ENCODE data around the gene LRWD1. TPM values are rescaled to one million over a fixed set of nuclear protein-coding genes. Genes with fewer than 3 reads are reported as not detected.
"Not testable (repeated sequence)": the region's sequence is repeated elsewhere in the genome, so short reads cannot be mapped to it uniquely, and the experiment has no call there.

The LRWD1 gene
- total RNA-seq, 1 donor from 2014 or later = 19.5 TPM

DNA sequence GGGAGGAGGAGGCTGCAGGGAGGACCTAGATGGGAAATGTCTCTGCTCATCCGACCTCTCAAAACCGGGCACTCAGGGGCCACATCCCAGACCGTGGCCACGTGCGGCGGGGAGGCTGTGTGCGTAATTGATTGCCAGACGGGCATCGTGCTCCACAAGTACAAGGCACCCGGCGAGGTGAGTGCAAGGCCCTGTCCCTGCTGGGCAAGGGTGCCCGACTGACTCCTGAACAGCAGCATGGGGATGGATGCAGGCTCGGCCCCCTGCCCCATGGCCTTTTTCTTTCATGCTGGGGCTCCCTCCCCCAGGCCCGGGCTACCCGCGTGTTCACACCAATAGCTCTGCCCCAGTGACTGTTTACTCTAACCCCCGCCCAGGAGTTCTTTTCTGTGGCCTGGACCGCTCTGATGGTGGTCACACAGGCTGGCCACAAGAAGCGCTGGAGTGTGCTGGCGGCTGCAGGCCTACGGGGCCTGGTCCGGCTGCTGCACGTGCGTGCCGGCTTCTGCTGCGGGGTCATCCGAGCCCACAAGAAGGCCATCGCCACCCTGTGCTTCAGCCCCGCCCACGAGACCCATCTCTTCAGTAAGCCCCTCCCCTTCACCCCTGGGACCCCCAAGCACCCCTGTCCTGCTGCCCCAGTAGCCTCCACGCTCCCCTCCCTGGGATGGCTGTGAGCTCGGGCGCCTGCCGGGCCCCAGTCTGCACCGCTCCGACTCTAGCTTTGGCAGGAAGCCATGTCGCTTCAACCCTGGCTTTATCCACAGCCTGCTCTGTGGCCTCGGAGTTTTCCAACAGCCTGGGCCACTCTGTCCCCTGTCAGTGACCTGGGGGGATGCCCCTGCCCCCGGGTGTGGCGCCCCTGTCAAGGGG, 3.9 kb downstream of the LRWD1 start:
- DNase-seq (ENCODE audit: low read depth in 2 of 2) = no peak

DNA sequence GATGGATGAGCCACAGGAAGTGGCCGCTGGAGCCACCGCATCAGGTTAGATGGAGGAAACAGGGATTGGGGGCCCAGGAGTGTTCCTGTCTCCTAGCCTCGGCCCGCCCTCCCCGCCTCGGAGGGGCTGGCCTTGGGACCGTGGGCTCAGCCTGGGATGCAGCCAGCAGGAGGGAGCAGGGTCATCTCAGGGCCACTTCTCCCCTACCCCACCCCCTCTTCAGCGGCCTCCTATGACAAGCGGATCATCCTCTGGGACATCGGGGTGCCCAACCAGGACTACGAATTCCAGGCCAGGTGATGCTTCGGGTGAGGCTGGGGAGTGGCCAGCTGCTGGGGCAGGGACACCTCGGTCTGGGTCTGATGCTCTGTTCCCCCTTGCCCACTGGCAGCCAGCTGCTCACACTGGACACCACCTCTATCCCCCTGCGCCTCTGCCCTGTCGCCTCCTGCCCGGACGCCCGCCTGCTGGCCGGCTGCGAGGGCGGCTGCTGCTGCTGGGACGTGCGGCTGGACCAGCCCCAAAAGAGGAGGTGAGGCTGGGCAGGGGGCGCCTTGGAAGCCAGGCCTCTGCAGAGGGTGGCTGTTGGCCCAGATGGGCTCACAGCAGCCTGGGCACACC, 4.7 kb downstream of the LRWD1 start:
- no peak for DNase-seq (ENCODE audit: low read depth in 2 of 2)

- no peak for DNase-seq (ENCODE audit: low read depth in 2 of 2)
These were observed 5.4 kb downstream of the LRWD1 start for GRCh38 chr7:102469972-102470825.

DNA sequence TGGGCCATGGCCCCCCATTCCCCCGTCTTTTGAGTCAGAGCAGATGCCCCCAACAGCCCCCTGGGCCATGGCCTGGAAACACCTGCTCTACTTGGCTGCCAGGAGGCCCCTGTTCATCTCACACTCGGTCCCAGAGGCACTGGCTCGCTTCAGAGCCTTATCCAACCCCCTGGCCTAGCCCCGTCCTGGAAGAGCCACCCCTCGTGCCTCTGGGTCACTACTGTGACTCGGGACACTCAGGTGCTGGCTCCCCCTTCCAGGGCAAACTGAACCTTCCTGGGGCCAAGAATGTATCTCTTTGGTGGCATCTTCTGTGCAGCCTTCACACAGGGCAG, 7.0 kb downstream of the LRWD1 start:
- DNase-seq (ENCODE audit: low read depth in 2 of 2) = no peak

DNA sequence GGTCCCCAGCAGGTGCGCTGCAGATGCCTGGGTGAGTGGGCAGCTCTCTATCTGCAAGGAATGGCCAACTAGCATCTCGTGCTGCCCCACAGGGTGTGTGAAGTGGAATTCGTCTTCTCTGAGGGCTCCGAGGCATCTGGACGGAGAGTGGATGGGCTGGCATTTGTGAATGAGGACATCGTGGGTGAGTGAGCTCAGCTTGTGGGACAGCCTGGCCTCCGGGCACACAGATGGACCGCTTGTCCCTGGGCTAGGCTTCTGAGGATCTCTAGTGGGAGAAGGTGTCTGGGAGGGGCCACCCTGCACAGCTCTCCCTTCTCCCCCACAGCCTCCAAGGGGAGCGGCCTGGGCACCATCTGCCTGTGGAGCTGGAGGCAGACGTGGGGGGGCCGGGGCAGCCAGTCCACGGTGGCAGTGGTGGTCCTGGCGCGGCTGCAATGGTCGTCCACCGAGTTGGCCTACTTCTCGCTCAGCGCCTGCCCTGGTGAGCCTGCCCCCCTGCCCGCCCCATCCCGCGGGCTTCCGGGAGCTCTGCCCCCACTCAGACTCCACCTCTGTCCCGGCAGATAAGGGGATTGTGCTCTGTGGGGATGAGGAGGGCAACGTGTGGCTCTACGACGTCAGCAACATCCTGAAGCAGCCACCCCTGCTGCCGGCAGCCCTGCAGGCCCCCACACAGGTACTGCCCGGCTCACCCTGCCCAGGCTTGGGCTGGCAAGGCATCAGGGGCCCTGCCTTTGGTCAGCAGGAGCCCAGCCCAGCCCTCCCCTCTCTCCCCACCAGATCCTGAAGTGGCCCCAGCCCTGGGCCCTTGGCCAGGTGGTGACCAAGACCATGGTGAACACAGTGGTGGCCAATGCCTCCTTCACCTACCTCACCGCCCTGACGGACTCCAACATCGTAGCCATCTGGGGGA, 7.6 kb downstream of the LRWD1 start:
- DNase-seq (ENCODE audit: low read depth in 2 of 2) = no peak

DNA sequence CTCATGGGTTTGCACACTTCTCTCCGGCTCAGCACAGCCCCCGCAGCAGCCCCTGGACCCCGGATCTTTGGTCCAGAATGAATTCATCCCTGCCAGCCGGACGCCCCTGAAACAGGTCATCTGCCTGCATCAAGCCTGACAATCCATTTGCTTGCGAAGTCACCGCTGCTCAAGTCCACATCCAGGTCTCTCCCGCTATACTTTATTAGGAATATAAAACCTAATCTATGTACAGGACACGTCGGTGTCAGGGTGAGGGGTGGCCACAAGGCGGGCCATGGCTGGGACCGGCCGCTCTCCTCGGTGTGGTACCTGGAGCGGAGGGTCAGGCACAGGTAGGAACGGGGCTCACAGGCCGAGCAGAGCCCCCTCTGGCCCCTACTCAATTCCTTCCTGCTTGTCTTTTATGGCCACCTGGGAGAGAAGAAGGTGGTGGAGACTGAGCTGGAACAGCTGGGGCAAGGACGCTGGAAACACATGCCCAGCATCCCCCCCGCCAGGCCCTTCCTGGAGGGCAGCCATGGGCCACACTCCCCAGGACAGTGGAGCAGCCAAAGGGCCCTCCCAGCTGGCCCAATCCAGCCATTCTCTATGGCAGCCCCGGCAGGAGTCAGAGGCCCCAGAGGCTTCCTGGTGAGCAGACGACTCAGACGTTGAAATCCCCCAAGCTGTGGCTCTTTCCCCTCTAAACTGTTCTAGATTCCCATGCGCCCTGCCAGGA, 8.6 kb downstream of the LRWD1 start:
- DNase-seq (ENCODE audit: low read depth in 2 of 2) = no peak

GRCh38 chr7:102474116-102474515, 9.3 kb downstream of the LRWD1 start:
- DNase-seq (ENCODE audit: low read depth in 2 of 2) = not testable (repeated sequence)

- not testable (repeated sequence) for DNase-seq (ENCODE audit: low read depth in 2 of 2)
These were observed 10.1 kb downstream of the LRWD1 start for GRCh38 chr7:102474736-102475435.

DNA sequence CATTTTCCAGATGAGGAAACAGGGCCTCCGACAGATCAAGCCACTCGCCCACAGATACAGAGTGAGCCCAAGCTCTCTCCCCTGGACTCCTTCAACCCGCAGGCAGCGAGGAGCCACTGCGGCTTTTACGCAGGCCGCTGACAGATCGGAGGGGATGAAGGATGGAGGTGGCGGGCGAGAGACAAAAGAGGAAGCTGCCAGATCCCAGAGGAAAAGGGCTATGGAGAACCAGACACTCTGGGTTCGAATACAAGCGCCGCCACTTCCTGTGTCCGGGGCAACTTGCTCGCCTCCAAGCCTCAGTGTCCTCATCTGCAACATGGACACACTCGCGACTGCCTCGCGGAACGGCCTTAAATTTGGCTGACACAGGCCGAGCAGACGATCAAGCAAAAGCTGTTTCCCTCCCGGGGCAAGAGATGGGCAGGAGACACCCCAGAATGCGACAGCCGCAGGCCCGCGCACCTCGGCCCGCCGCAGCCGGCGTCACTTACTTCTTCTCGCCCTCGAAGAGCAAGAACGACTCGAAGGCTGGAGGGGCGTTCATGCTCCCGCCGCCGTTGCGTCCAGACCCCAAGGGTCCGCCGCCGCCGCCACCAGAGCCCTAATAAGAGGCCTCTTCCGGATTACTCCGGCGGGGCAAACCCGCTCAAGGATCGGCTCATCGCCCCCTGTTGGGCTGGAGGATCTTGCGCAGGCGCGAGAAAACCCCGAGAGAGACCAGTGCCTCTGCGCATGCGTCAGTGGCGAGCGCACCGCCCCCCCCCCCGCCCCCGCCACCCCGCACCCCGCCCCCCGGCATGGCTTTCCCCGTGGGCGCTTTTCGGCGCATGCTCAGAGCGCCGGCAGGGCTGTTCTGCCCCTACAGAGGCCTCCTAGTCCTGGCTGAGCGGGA, 13.8 kb downstream of the LRWD1 start, which contains the start of gene POLR2J:
POLR2J (minus strand) TSS at position 609 of the 895 bp plus-strand sequence; CDS start at position 547, 62 bp downstream.
- peak; percentile 41 to 88 for DNase-seq (ENCODE audit: low read depth in 2 of 2)

DNA sequence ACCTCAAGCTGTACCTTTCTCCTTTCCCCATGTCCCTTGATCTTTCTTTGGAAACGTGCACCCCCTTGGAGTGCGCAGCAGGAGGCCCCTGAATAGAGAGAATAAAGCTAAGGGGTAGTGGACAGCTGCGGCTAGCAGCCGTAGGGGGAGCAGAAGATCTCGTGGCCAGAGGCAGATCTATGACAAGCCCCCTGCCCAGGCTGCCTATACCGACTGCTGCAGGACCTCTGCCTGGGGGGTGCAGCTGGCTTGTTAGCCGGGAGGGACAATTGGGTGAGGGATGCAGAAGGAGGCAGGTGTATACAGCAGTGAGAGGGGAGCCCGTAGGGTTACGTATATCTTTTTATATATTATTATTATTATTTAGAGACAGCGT, 14.4 kb downstream of the LRWD1 start:
- DNase-seq (ENCODE audit: low read depth in 2 of 2) = not testable (repeated sequence)

DNA sequence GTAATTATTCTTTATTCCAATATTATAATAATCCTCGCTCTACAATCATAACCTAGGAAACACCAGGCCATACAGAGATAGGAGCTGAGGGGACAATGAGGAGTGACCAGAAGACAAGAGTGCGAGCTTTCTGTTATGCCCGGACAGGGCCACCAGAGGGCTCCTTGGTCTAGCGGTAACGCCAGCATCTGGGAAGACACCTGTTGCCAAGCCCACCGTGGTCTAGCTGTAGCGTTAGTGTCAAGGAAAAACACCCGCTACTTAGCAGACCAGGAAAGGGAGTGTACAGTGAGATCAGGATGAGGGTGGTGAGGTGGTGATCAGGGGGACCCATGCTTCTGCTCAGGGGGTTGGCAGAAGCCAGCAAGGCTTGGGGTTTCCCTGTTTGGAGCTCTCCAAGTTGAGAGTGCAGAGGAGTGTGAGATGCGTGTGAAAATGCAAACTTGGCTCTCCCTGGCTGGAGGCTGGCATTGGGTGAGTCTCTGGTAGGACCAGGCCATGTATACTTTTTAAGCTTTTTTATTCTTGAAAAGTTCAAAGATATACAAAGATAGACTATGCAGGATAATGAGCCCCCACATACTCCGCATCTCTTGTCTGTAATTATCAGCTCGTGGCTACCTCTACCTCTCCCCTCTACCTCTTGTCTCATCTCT, 15.3 kb downstream of the LRWD1 start:
- not testable (repeated sequence) for DNase-seq (ENCODE audit: low read depth in 2 of 2)

DNA sequence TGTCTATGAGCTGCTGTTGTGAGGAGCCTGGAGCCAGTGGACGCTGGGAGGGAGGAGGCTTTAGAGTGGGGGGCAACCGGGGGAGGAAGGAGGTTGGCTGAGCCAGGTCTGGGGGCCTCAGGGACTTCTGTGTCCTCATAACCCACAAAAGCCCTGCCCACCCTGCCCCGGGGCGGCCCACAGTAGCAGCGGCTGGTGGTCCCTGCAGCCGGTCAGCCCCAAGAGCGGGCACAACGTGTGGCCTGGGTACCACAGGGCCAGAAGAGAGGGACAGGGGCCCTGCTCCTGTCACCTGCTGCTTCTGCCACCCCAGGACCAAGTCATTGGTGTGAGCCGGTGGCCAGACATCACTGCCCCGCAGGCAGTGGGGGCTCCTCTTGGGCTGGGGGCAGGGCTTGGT, 17.2 kb downstream of the LRWD1 start:
- DNase-seq (ENCODE audit: low read depth in 2 of 2) = not testable (repeated sequence)

DNA sequence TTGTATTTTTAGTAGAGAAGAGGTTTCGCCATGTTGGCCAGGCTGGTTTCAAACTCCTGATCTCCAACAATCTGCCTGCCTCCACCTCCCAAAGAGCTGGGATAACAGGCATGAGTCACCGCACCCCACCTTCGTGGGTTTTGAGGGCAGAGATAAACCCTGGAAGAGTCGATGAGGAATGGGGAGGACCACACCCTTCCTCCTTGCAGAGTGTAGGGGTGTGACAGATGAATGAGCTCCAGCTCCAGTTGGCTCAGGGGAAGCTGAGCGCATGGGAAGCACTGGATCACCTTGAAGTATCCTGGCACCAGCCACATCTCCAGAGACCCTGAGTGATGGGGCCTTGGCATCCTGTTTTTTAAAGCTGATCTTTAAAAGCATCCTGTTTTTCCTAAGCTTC, 19.5 kb downstream of the LRWD1 start:
- not testable (repeated sequence) for DNase-seq (ENCODE audit: low read depth in 2 of 2)

DNA sequence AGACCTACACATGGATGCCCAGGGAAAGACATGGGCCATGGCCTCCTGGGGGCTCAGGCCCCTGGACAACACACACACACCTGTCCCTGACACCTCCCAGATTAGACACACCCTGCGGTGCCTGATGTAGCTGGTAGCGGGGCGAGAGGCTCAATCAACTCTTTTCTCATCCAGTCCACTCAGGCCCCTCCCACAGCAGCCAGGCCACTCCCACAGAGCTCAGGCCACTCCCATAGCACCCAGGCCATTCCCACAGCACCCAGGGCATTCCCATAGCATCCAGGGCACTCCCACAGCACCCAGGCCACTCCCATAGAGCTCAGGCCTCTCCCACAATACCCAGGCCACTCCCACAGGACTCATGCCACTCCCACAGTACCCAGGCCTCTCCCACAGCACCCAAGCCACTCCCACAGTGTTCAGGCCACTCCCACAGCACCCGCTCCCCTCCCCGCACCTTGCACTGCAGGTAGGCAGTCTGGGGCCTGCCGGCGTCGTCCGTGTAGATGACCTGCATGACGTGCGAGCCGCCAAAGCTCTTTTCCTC, 25.8 kb downstream of the LRWD1 start:
- DNase-seq (ENCODE audit: low read depth in 2 of 2) = not testable (repeated sequence)

GRCh38 chr7:102493220-102493935, 28.6 kb downstream of the LRWD1 start:
- not testable (repeated sequence) for DNase-seq (ENCODE audit: low read depth in 2 of 2)

DNA sequence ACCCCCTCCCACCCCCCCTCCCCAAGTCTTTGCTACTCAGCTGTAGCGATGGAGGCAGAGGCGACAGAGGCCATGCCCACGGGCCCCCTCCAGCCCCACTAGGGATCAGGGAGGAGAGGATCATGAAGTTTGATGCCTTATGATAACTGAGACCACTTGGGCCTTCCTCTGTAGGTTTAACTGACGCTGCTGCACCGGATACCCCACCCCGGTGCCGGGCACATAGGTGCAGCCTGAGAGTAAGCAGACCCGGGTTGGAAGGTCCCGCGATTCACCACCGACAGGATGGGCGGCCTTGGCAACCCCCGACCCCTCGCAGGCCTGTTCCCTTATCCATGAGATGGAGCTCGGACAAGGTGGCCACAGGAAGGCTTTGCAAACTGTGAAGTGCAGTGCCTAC, 29.2 kb downstream of the LRWD1 start:
- DNase-seq (ENCODE audit: low read depth in 2 of 2) = not testable (repeated sequence)

Measured in dermis microvascular lymphatic vessel endothelial cell (primary cell).